Islet precursor cell (in vitro differentiated cells): Measurements from ENCODE around the gene ADGRG3.

ENCODE experiments used
- DNase-seq: peaks from one replicate; pipeline ENCODE4 v3.0.0-alpha.2; 2018

Gene ADGRG3

DNA sequence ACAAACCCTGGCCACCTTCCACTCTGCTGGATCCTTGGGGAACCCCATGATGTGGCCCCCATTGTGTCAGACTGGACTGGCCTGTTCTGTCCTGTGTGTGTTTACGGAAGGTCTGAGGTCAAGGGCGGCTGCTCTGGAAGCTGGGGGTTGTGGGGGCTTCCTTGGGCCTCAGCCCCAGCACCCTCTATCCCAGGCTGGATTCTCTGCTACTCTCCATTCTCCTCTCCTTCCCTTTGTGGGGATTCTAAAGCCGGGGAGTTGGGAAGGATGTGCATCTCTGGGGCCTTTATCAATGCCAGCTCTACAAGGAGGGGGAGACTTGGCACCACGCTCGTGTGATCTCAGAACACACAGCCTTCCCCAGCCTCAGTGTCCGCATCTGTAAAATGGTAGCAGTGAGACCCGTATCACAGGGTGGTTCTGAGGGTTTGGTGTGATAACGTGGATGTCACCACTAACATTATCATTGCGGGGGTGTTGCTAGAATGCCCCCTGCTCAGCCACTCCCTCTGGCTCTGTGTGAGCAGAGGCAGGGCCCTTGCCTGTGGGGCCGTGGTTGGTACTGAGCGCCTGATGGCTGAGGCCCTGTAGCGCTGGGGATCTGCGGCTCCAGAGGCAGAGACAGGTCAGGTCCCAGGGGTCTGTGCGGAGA, 21.6 kb upstream of the ADGRG3 start:
- DNase-seq: no peak

DNA sequence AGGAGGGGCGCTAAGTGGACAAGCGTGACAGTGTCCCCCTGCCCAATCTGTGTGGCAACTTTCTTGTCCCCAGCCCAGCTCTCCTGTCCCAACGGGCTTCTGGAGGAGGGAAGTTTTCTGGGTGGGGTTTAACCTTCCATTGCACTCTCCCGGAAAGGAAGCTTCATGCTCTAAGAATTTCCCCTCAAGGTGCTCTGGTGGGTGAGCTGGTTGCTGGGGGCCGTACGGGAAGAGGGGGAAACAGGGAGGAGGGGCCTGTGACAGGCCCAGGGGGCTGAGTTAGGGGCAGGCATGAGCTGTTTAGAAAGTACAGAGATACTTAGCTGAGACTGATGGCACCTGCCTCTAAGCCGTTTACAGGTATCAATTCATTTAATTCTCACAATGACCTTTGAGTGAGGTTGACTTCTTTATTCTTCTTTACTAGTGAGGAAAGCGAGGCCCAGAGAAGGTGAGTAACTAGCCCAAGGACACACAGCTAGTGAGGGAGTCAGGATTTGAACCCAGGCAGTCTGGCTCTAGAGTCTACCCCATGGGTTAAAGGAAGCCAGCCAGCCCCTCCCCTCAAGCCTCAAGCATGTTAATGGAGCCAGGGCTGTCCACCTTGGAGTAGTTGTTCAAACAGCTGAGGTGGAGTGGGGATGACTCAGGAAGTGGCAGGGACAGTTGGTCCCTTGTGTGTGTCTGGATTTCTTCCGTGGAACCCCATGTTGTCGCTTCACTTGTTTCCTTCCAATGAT, 20.8 kb upstream of the ADGRG3 start:
- peak; percentile 72 for DNase-seq

DNA sequence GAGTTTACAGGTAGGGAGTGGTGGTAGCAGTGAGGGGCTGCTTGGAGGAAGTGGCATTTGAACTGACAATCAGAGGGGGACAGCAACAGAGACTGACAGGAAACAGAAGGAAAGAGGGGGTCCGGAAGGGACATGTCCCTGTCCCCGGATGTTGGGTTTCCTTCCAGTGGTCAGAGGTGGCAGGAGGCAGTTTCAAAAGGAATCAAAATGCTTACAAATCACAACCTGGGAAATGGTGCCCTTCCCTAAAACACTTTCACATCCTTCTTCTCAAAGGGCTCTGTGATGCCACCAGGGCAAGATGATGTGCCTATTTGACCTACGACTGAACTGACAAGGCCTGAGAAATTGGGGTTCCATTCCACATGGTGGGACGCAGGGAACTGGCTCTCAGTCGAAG, 20.0 kb upstream of the ADGRG3 start:
- DNase-seq: no peak

DNA sequence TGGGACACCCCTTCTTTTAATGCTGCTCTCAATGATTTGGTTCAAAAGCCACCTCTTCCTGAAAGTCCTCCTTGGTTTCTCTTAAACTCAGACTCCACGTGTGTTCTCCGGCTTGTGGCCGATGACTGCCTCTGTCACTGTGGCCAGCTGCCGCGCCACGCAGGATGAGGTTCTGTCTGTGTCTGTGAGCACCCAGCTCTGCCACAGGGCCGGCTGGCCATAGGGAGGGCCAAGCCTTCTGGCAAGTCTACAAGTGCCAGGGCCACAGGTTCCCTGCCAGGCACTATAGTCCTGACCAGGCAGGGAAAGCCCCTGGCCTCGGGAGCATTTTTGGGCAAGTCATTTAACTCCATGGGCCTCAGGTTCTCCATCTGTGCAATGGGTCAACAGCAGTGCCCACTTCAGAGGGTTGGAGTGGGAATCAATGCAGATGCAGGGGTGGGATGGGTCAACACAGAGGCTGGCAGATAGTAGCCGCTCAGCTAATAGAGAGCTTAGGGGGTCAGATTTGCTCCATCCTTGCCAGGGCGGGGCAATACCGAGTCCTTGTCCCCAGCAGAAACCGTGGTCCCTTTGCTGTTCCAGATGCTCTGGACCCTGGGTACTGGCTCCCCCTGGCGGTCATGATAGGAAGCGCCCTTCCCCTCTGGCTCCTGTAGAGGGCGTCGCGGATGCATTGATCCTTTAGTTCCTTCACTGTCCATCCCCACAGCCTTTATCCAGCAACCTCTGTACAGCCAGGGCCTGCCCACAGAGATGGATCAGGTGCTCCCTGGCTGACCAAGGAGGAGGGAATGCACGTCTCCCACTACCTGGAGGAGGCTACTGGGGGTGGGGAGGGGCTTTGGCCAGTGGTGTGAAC, 19.3 kb upstream of the ADGRG3 start:
- DNase-seq: peak; percentile 91

DNA sequence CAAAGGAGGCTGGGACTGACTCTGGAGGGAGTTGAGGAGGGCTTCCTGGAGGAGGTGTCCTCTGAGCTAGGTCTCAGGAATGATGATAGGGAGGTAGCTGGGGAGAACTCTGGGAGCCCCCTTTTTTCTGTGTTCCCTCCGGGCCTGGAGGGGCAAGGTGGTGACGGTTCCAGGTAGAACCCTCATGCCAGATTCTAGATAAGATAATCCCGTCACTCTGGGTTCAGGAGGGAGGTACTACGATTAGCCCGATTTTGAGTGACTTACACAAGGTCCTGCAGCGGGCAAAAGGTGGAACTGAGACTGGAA, 18.7 kb upstream of the ADGRG3 start:
- no peak for DNase-seq

GRCh38 chr16:57649846-57650245, 18.3 kb upstream of the ADGRG3 start:
- no peak for DNase-seq

- no peak for DNase-seq
These were observed 16.5 kb upstream of the ADGRG3 start for GRCh38 chr16:57651344-57652333.

DNA sequence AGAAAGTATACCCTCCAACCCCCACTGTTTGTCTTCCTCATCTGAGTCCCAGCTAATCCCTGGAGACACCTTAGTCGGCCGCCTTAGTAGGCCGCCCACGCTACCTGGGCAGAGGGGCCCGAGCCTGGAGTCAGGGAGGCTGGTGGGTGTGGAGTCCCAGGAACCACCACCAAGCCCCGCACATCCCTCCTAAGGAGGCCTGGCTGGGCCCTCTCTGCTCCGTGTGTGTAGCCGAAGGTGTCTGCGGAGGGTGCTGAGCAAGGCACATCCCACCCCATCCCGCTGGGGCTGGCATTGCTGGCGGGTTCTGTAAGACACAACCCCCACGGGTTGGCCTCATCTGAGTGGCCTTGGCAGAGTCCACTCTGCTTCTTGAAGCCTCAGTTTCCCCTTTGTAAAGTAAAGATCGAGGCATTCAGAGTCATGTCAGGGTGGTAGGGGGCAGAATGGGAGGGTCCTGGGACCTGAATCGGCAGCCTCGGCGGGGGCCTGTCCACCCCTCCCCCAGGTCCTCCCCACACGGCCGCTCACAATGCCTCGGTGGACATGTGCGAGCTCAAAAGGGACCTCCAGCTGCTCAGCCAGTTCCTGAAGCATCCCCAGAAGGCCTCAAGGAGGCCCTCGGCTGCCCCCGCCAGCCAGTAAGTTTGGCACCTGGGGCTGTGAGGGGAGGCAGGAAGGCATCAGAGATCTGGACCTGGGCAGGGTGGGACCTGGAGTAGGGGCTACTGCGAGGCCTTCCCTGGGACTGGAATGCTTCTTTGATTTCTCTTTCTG, 15.2 kb upstream of the ADGRG3 start:
- DNase-seq: no peak

DNA sequence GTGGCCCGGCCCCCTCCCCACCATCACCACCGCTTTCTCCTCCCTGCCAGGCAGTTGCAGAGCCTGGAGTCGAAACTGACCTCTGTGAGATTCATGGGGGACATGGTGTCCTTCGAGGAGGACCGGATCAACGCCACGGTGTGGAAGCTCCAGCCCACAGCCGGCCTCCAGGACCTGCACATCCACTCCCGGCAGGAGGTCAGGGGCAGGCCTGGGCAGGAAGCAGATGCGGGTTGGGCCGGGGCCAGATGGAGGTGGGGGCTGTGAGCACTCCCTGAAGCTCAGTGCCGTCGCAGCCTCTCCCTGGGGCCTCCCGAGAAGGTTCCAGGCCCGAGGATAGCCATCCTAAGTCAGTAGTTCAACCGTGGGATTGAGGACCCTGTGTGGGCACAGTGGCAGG, 14.2 kb upstream of the ADGRG3 start:
- no peak for DNase-seq

- DNase-seq: no peak
These were observed 11.7 kb upstream of the ADGRG3 start for GRCh38 chr16:57656342-57656955.

DNA sequence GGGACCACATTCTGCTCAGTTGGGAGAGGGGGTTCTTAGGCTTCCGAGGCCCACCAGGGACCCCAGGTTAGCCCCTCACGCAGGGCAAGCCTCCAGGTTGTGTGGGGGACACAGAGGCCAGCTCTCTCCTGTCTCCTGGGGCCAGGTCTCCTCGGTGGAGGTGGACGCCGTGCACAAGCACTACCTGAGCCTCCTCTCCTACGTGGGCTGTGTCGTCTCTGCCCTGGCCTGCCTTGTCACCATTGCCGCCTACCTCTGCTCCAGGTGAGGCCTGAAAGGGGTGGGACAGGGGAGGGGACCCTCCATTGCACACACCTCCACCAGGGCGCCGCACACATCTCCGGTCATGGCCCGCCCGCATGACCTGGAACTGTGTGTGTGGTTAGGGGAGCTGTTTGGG, 10.9 kb upstream of the ADGRG3 start:
- DNase-seq: no peak

DNA sequence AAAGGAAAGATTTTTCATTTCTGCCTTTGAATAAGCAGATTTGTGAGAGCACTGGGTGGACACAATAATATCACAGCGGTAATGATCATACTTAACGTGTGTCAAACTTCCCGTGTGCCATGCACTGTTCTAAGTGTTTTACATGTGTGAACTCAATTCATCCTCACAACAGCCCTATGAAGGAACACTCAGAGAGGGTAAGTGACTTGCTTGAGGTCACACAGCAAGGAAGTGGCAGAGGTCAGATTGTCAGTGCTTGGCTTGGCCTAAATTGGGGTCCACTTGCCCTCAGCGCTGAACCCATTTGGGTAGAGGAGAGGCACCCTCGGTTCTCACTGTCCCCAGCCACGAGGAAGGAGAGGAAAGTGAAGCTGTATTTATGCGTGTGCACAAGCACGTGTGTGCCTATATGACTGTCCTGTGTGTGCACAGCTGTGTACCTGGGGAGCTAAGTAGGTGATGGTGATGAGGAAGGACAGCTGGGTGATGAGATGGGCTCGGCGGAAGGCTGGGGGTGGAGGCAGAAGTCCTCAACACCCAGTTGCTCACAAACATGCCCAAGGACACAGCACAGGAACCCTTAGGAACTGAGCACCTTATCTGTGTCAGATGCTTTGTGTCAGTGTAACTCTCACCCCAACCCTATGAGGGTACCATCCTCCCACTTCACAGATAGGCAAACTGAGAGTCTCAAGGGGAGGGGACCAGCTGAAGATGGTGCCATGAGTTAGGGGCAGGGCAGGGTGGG, 9.8 kb upstream of the ADGRG3 start:
- no peak for DNase-seq

DNA sequence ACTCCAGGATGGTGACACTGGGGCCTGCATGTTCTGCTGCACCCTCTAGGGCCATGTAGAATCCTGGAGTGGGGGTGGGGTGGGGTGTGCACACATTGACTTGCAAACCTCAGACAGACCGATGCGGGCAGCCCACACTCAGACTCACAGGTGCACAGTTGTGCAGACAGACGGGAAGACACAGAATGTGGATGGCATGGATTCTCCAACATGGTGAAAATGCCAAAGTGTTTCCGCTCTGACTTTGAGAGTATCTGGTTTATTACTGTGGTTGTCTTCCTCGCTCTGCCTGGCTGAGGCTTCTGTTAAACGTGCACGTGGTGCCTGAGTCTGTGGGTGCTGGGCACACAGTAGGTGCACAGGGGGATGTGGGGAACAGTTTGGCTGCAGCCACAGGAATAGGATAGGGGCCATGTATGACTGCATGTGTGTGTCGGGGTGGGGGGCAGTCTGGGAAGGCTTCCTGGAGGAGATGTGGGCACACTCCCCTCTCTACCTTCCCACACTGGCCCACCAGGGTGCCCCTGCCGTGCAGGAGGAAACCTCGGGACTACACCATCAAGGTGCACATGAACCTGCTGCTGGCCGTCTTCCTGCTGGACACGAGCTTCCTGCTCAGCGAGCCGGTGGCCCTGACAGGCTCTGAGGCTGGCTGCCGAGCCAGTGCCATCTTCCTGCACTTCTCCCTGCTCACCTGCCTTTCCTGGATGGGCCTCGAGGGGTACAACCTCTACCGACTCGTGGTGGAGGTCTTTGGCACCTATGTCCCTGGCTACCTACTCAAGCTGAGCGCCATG, 9.0 kb upstream of the ADGRG3 start:
- no peak for DNase-seq

DNA sequence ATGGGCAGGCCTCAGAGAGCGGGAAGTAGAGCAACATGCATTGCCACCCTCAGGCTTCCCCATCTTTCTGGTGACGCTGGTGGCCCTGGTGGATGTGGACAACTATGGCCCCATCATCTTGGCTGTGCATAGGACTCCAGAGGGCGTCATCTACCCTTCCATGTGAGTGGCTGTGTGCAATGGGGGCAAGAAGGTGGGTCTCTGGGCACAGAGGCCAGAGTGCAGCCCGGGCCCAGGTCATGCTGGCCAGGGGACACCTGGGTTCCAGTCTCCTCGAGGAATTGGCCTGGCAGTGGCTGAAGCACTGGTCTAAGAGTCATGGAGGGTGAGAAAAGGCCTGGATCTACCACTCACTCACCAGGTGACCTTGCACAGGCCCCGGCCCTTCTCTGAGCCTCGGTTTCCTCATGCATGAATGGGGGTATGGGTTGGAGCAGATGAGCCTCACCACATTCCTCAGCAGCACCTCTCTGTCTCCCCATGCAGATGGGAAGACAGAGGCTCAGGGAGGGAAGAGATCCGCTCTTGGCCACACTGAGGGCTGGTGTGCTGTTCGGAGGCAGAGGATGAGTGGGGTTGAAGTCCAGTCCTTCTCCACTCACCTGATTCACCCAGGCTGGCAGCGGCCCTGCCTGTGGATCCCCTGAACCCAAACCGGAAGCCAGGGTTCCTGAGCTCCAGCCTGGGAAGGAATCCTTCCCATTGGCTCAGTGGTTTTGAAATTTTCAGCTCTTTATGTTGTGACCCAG, 7.2 kb upstream of the ADGRG3 start:
- DNase-seq: no peak

DNA sequence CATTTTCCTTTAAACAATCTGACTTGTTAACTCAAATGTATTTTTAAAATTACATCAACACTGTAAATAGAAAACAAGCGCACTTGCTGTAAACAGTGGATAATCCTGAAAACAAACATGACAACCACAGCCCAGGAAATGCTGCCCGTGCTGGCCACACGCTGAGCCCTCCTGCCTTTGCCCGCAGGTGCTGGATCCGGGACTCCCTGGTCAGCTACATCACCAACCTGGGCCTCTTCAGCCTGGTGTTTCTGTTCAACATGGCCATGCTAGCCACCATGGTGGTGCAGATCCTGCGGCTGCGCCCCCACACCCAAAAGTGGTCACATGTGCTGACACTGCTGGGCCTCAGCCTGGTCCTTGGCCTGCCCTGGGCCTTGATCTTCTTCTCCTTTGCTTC, 6.6 kb upstream of the ADGRG3 start:
- DNase-seq: no peak

DNA sequence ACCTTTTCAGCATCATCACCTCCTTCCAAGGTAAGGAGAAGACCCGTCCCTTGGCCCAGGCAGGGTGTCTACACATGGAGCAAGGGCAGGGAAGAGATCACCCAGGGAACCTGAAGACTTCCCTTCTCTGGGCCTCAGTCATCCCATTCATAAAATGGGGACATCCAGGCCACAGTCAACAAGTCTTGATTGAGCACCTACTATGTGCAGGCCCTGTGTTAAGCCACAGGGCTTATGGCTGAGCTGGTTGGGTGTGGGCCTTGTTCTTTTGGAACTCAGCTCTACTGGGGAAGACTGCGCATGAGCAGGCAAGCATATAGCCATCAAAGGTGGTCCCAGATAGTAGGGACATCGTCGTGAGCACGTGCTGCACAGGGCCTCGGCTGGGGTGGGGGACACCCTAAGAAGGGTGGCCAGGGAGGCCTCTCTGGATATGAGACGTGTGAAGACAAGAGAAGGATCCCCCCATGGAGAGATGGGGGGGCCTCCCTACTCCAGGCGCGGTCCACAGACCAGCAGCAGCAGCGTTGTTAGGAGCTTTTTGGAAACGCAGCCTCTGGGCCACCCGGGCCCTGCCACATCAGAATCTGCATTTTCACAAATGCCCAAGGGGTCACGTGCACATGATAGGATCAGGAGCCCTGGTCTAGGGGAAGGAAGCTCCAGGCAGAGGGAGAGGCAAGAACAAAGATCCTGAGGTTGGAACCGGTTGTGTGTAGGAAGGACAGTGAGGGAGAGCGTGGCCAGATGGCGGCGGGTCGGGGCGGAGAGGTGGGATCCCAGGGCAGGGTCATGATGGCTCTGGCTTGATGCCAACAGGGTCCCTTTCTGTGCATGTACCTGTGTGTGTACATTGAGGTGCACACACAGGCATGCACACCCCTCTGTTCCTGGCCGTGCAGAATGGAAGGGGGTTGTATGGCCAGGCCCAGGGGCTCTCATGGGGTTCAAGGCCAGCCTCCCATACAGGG, 5.9 kb upstream of the ADGRG3 start:
- DNase-seq: no peak

DNA sequence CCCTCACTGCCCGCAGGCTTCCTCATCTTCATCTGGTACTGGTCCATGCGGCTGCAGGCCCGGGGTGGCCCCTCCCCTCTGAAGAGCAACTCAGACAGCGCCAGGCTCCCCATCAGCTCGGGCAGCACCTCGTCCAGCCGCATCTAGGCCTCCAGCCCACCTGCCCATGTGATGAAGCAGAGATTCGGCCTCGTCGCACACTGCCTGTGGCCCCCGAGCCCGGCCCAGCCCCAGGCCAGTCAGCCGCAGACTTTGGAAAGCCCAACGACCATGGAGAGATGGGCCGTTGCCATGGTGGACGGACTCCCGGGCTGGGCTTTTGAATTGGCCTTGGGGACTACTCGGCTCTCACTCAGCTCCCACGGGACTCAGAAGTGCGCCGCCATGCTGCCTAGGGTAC, 4.7 kb upstream of the ADGRG3 start:
- DNase-seq: no peak
